ENCODE measurements around the gene PCDH9.

Gene PCDH9

DNA sequence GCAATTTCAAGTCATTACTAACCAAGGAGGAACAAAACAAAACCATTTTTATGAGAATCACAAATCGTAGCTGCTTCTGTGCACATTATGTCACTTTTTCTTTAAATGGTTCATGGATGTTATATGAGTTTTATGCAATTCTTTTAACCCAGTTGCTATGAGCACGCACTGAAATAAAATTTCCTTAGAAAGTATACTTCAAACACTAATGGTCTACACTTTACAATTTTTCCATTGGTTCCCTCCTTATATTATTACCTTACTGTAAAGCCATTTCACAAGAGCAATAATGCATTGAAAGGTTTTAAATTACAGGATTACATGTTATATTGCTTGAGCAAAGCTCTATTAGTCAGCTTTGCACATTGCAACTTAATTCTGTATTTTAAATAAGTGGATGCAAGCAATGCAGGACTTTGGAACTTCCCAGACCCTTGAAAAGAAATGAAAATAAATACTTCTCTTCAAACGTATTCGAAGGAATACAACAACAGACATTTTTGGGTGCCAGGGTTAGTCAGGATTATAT lies 318.7 kb downstream of the PCDH9 start:
- Histone ChIP-seq H3K27me3 (ENCODE audit: insufficient read depth, poor library complexity, severe bottlenecking) (no peaks in the 10 kb centered on the region), H3K27ac (ENCODE audit: poor library complexity, severe bottlenecking) (no peak overlapping the region), H3K4me1 (ENCODE audit: insufficient read depth, poor library complexity, severe bottlenecking) (peaks cover 8% of the 10 kb centered on the region), H3K4me3 (ENCODE audit: severe bottlenecking) (no peak overlapping the region), H3K36me3 (ENCODE audit: low read depth) (no peaks in the 10 kb centered on the region), H3K9me3 (ENCODE audit: severe bottlenecking) (no peaks in the 10 kb centered on the region)
- TF ChIP-seq, protein P1, sequence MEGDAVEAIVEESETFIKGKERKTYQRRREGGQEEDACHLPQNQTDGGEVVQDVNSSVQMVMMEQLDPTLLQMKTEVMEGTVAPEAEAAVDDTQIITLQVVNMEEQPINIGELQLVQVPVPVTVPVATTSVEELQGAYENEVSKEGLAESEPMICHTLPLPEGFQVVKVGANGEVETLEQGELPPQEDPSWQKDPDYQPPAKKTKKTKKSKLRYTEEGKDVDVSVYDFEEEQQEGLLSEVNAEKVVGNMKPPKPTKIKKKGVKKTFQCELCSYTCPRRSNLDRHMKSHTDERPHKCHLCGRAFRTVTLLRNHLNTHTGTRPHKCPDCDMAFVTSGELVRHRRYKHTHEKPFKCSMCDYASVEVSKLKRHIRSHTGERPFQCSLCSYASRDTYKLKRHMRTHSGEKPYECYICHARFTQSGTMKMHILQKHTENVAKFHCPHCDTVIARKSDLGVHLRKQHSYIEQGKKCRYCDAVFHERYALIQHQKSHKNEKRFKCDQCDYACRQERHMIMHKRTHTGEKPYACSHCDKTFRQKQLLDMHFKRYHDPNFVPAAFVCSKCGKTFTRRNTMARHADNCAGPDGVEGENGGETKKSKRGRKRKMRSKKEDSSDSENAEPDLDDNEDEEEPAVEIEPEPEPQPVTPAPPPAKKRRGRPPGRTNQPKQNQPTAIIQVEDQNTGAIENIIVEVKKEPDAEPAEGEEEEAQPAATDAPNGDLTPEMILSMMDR (IDR thresholded peaks at IDR 0.05; ENCODE audit: poor library complexity, severe bottlenecking), result no peak
- DNase-seq (ENCODE audit: low spot score) (no peak), ATAC-seq (ENCODE audit: low read depth) (no peak)

DNA sequence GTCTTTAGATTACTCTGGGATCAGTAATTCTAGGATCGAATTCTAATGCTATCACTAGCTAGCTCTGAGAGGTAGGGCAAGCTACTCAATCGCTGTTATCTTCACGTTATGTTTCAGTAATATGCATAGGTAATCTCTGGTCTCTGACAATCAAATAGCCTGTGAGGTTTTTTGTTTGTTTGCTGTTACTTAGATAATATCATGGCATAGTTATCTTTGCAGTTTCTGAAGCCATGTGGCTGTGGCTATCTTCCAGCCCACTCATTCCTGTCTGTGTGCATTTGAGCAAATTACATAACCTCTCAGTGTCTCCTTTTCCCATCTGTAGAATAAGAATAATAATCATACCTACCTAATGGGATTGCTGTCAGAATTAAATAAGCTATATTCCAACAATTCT lies 330.2 kb downstream of the PCDH9 start:
- no peaks in the 10 kb centered on the region for H3K36me3 ChIP-seq (ENCODE audit: low read depth)
- no peak overlapping the region for H3K4me3 ChIP-seq (ENCODE audit: severe bottlenecking)
- H3K27ac ChIP-seq (ENCODE audit: poor library complexity, severe bottlenecking), result no peak overlapping the region
- no peaks in the 10 kb centered on the region for H3K27me3 ChIP-seq (ENCODE audit: insufficient read depth, poor library complexity, severe bottlenecking)
- TF ChIP-seq, protein P1 (IDR thresholded peaks at IDR 0.05; ENCODE audit: poor library complexity, severe bottlenecking), result no peak
- H3K4me1 ChIP-seq (ENCODE audit: insufficient read depth, poor library complexity, severe bottlenecking), result no peaks in the 10 kb centered on the region
- H3K9me3 ChIP-seq (ENCODE audit: severe bottlenecking), result no peaks in the 10 kb centered on the region
- DNase-seq (ENCODE audit: low spot score) (no peak), ATAC-seq (ENCODE audit: low read depth) (no peak)

DNA sequence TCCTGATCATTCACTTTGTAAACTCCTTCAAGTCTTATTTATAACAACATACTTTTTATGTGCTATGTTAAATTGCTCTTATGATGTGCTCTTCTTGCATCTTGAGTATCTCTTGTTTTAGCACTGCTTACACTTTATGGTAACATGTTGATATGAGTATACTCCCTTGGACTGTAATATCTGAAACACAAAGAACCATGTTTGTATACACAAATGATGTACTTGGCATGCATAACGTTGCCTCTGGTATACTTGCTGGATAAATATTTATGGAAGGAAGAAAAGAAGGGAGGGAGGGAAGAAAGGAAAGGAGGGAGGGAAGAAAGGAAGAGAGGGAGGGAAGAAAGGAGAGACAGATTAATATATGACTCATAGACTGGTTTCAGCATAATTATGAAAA lies 333.2 kb downstream of the PCDH9 start:
- H3K4me3 ChIP-seq (ENCODE audit: severe bottlenecking), result no peak overlapping the region
- H3K27me3 ChIP-seq (ENCODE audit: insufficient read depth, poor library complexity, severe bottlenecking), result no peaks in the 10 kb centered on the region
- TF ChIP-seq, protein P1 (IDR thresholded peaks at IDR 0.05; ENCODE audit: poor library complexity, severe bottlenecking), result no peak
- H3K36me3 ChIP-seq (ENCODE audit: low read depth), result no peaks in the 10 kb centered on the region
- ATAC-seq (ENCODE audit: low read depth) (no peak), DNase-seq (ENCODE audit: low spot score) (no peak)
- H3K4me1 ChIP-seq (ENCODE audit: insufficient read depth, poor library complexity, severe bottlenecking), result no peaks in the 10 kb centered on the region
- no peak overlapping the region for H3K27ac ChIP-seq (ENCODE audit: poor library complexity, severe bottlenecking)
- no peaks in the 10 kb centered on the region for H3K9me3 ChIP-seq (ENCODE audit: severe bottlenecking)

DNA sequence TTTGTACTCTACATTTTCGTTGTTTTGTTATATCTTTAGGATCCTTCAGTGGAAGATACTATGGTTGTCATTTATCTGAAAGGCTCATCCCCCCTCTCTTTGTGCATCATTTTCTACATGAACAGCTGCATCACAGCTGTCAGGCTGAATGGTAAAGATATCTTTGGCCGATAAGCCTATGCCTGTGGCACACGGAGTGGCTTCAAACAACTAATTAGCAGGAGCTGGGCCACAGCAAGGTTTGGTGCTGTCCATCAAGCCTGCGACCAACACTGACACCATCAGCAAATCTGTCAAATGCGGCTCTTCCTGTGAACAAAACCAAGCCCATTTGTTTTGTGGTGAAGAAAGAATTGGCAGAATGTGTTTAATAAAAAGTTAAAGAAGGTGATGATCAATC lies 334.4 kb downstream of the PCDH9 start:
- Histone ChIP-seq H3K4me3 (ENCODE audit: severe bottlenecking) (no peak overlapping the region), H3K4me1 (ENCODE audit: insufficient read depth, poor library complexity, severe bottlenecking) (no peaks in the 10 kb centered on the region), H3K27ac (ENCODE audit: poor library complexity, severe bottlenecking) (no peak overlapping the region), H3K27me3 (ENCODE audit: insufficient read depth, poor library complexity, severe bottlenecking) (no peaks in the 10 kb centered on the region), H3K9me3 (ENCODE audit: severe bottlenecking) (no peaks in the 10 kb centered on the region), H3K36me3 (ENCODE audit: low read depth) (no peaks in the 10 kb centered on the region)
- DNase-seq (ENCODE audit: low spot score), result no peak
- no peak for ATAC-seq (ENCODE audit: low read depth)
- TF ChIP-seq, protein P1 (IDR thresholded peaks at IDR 0.05; ENCODE audit: poor library complexity, severe bottlenecking), result no peak

DNA sequence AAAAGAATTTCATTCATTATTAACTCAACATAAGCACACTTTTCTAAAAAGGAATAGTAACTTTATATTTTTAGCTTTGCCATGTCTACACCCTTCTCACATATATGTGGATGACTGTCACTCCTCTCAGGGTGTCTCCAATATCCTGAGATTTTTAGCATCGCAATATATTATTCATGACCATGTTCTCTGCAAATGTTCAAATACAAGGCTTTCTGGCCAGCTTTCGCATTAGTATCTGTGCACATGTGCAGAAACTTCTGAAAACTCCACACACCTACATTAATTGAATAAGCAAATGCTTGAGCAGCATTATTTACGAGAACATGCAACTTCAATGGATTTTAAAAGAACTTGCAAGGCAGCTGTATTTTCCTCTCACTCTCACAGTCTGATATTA lies 334.8 kb downstream of the PCDH9 start:
- H3K27ac ChIP-seq (ENCODE audit: poor library complexity, severe bottlenecking), result no peak overlapping the region
- no peaks in the 10 kb centered on the region for H3K27me3 ChIP-seq (ENCODE audit: insufficient read depth, poor library complexity, severe bottlenecking)
- no peak for DNase-seq (ENCODE audit: low spot score)
- TF ChIP-seq, protein P1 (IDR thresholded peaks at IDR 0.05; ENCODE audit: poor library complexity, severe bottlenecking), result no peak
- no peaks in the 10 kb centered on the region for H3K4me1 ChIP-seq (ENCODE audit: insufficient read depth, poor library complexity, severe bottlenecking)
- no peaks in the 10 kb centered on the region for H3K9me3 ChIP-seq (ENCODE audit: severe bottlenecking)
- ATAC-seq (ENCODE audit: low read depth), result no peak
- no peak overlapping the region for H3K4me3 ChIP-seq (ENCODE audit: severe bottlenecking)
- H3K36me3 ChIP-seq (ENCODE audit: low read depth), result no peaks in the 10 kb centered on the region
